GM18507 (cell line): ENCODE measurements around the gene MICALL1.
A peak's percentile ranks its signal among the peaks of the same experiment; 100 is the strongest.
"Not testable (repeated sequence)": the region's sequence is repeated elsewhere in the genome, so short reads cannot be mapped to it uniquely, and the experiment has no call there.

ENCODE experiments used
- DNase-seq: peaks from one replicate; pipeline ENCODE4 v3.0.0; 2011; ENCODE audit warnings: low read depth; ENCODE audit not compliant: insufficient read length; ENCODE audit errors: extremely low spot score
- FAIRE-seq: peaks from 2 replicates; lab custom pipeline; 2011; peaks lifted over from hg19 to GRCh38; lab: Jason Lieb, UNC

MICALL1 gene

GRCh38 chr22:37925767-37926166 is 19.7 kb downstream of the MICALL1 start:
- no peak for DNase-seq

GRCh38 chr22:37926358-37926757 is 20.3 kb downstream of the MICALL1 start:
- DNase-seq (no peak), FAIRE-seq (no peak)

More at GRCh38 chr22:37925767-37926166, 19.7 kb downstream of the MICALL1 start:
- FAIRE-seq, result no peak

GRCh38 chr22:37926771-37927636 is 20.9 kb downstream of the MICALL1 start:
- DNase-seq, result no peak
- no peak for FAIRE-seq

GRCh38 chr22:37927637-37927936 is 21.5 kb downstream of the MICALL1 start:
- FAIRE-seq (no peak), DNase-seq (no peak)

GRCh38 chr22:37929390-37929789 is 23.3 kb downstream of the MICALL1 start:
- FAIRE-seq (no peak), DNase-seq (no peak)

GRCh38 chr22:37930270-37930951 is 24.3 kb downstream of the MICALL1 start:
- no peak for FAIRE-seq
- no peak for DNase-seq

- no peak for FAIRE-seq
Observed at GRCh38 chr22:37930952-37931440, 24.9 kb downstream of the MICALL1 start.

GRCh38 chr22:37931893-37932389 is 25.8 kb downstream of the MICALL1 start:
- DNase-seq (no peak), FAIRE-seq (no peak)

More at GRCh38 chr22:37930952-37931440, 24.9 kb downstream of the MICALL1 start:
- no peak for DNase-seq

GRCh38 chr22:37932401-37932800 is 26.3 kb downstream of the MICALL1 start:
- DNase-seq, result no peak
- FAIRE-seq, result no peak

GRCh38 chr22:37932821-37933578 is 26.9 kb downstream of the MICALL1 start:
- FAIRE-seq (no peak), DNase-seq (no peak)

- DNase-seq (peak; percentile 73), FAIRE-seq (peak; percentile 88)
Observed at GRCh38 chr22:37933711-37934376, 27.7 kb downstream of the MICALL1 start.

GRCh38 chr22:37940698-37941376 is 34.7 kb downstream of the MICALL1 start:
- DNase-seq, result no peak
- FAIRE-seq, result no peak

GRCh38 chr22:37942133-37942532 is 36.0 kb downstream of the MICALL1 start:
- FAIRE-seq, result no peak
- no peak for DNase-seq

GRCh38 chr22:37943136-37943824 is 37.2 kb downstream of the MICALL1 start:
- DNase-seq (no peak), FAIRE-seq (no peak)

GRCh38 chr22:37943825-37944198 is 37.7 kb downstream of the MICALL1 start:
- FAIRE-seq (no peak), DNase-seq (no peak)

- FAIRE-seq, DNase-seq: not testable (repeated sequence)
Observed at GRCh38 chr22:37944423-37944822, 38.3 kb downstream of the MICALL1 start.

GRCh38 chr22:37947142-37947795 is 41.2 kb downstream of the MICALL1 start:
- DNase-seq, FAIRE-seq: not testable (repeated sequence)

- no peak for FAIRE-seq
- no peak for DNase-seq
Observed at GRCh38 chr22:37951305-37951704, 45.2 kb downstream of the MICALL1 start.
